Common myeloid progenitor, CD34-positive (primary cell): ENCODE data around the gene TLNRD1.

ENCODE experiments used
- CTCF ChIA-PET: fragments of 350-600 bp; sonication (Branson Sonifier 250); formaldehyde crosslinking; loops from one replicate; lab custom pipeline; 2021; ENCODE audit warnings: antibody characterized with exemption; lab: Charles Lee
- POLR2A ChIA-PET: fragments of 350-600 bp; sonication (Branson Sonifier 250); formaldehyde crosslinking; loops from one replicate; lab custom pipeline; 2021; ENCODE audit warnings: antibody characterized with exemption; lab: Charles Lee
- DNase-seq, 3 donors: peaks; one replicate each; pipeline versions ENCODE4 v3.0.0 to v3.0.0-alpha.2; 2013
- H3K27ac ChIP-seq, 2 experiments: 1 replicate in 1 of 2; 2 replicates in 1 of 2; pipeline ENCODE4 v1.7.0; 2013; ENCODE audit warnings: inconsistent platforms in 2 of 2, low read length in 2 of 2, mild to moderate bottlenecking in 2 of 2, low read depth in 1 of 2, moderate library complexity in 1 of 2; ENCODE audit not compliant: severe bottlenecking in 2 of 2, insufficient read depth in 1 of 2, poor library complexity in 1 of 2
- H3K27me3 ChIP-seq, 5 experiments: replicated peaks in 2 of 5; 1 replicate in 3 of 5; 2 replicates in 2 of 5; pipeline versions ENCODE4 v1.6.1 to v1.7.0; 2013; ENCODE audit warnings: low read length in 4 of 5, mild to moderate bottlenecking in 2 of 5, moderate library complexity in 2 of 5, inconsistent platforms in 1 of 5; ENCODE audit not compliant: insufficient read depth in 5 of 5, control insufficient read depth in 4 of 5
- H3K36me3 ChIP-seq, 4 experiments: 1 replicate in 2 of 4; 2 replicates in 2 of 4; pipeline versions ENCODE4 v1.6.1 to v1.7.0; 2013; ENCODE audit warnings: low read length in 3 of 4, control low read depth in 1 of 4, mild to moderate bottlenecking in 1 of 4; ENCODE audit not compliant: control insufficient read depth in 4 of 4, insufficient read depth in 4 of 4
- H3K4me1 ChIP-seq, 4 experiments: 1 replicate in 3 of 4; 2 replicates in 1 of 4; pipeline versions ENCODE4 v1.6.1 to v1.7.1; 2013; ENCODE audit warnings: low read length in 3 of 4, mild to moderate bottlenecking in 3 of 4, control low read depth in 1 of 4, inconsistent platforms in 1 of 4, moderate library complexity in 1 of 4; ENCODE audit not compliant: control insufficient read depth in 4 of 4, insufficient read depth in 4 of 4; ENCODE audit errors: control extremely low read depth in 1 of 4
- H3K4me3 ChIP-seq, 7 experiments: 1 replicate in 4 of 7; 2 replicates in 3 of 7; pipeline versions ENCODE4 v1.5.1 to v1.7.0; 2013; ENCODE audit warnings: mild to moderate bottlenecking in 7 of 7, low read length in 6 of 7, moderate library complexity in 6 of 7, inconsistent platforms in 2 of 7, low read depth in 2 of 7, control low read depth in 1 of 7; ENCODE audit not compliant: insufficient read depth in 4 of 7, control insufficient read depth in 1 of 7; ENCODE audit errors: extremely low read depth in 1 of 7
- H3K9me3 ChIP-seq, 5 experiments: 1 replicate in 4 of 5; 2 replicates in 1 of 5; pipeline versions ENCODE4 v1.6.1 to v1.7.1; 2013; ENCODE audit warnings: low read length in 4 of 5, mild to moderate bottlenecking in 2 of 5, inconsistent platforms in 1 of 5, low read depth in 1 of 5, moderate library complexity in 1 of 5; ENCODE audit not compliant: control insufficient read depth in 4 of 5, insufficient read depth in 2 of 5; ENCODE audit errors: control extremely low read depth in 1 of 5
- WGBS: methylation state at CpG from one replicate; pipeline ENCODE4 v1.1.5; 2013; ENCODE audit not compliant: insufficient coverage; 5-methylcytosine and 5-hydroxymethylcytosine counted together

The TLNRD1 gene

GRCh38 chr15:80985981-80986380 is 14.7 kb upstream of the TLNRD1 start:
- Histone ChIP-seq H3K4me1 (peaks cover 15 to 61% (median 44%) of the 10 kb centered on the region in 4 experiments), H3K9me3 (no peaks in the 10 kb centered on the region), H3K36me3 (peaks cover 0 to 6% (median 1%) of the 10 kb centered on the region in 4 experiments), H3K4me3 (no peak overlapping the region), H3K27me3 (no peaks in the 10 kb centered on the region), H3K27ac (no peak overlapping the region)
- CTCF ChIA-PET: interaction anchor here (1.0 to 1.3 kb wide), 2 partner anchors 9 to 17 kb away, joined by 3 read pairs; no protein-coding TSS in a partner anchor
- POLR2A ChIA-PET: interaction anchor here (0.6 kb wide), 1 partner anchor 34 kb away, joined by 5 read pairs; no protein-coding TSS in a partner anchor
- DNase-seq: no peak
- WGBS: no CpG with 5 or more reads among the region's 5 CpGs

- Histone ChIP-seq H3K4me1 (peaks cover 15 to 66% (median 48%) of the 10 kb centered on the region in 4 experiments), H3K9me3 (no peaks in the 10 kb centered on the region), H3K27ac (no peak overlapping the region), H3K4me3 (no peak overlapping the region), H3K27me3 (no peaks in the 10 kb centered on the region), H3K36me3 (peaks cover 0 to 6% (median 1%) of the 10 kb centered on the region in 4 experiments)
- WGBS: 100% methylated on average over 1 of the region's 1 CpG
- no peak for DNase-seq
- ChIA-PET CTCF (interaction anchor here (1.0 kb wide), 2 partner anchors 9 to 280 kb away, joined by 3 to 4 read pairs; no protein-coding TSS in a partner anchor), POLR2A (interaction anchor here (0.6 kb wide), 1 partner anchor 33 kb away, joined by 5 read pairs; no protein-coding TSS in a partner anchor)
Observed at GRCh38 chr15:80986487-80986886, 14.2 kb upstream of the TLNRD1 start.

GRCh38 chr15:80988148-80988796 is 12.5 kb upstream of the TLNRD1 start:
- DNase-seq: no peak
- H3K27ac ChIP-seq: peak overlapping the region in 1 of 2 experiments; percentile 4
- 89% methylated on average over 6 of the region's 8 CpGs for WGBS
- H3K36me3 ChIP-seq: no peaks in the 10 kb centered on the region
- CTCF ChIA-PET: interaction anchor here (1.0 to 2.0 kb wide), 6 partner anchors 9 to 278 kb away, joined by 3 to 4 read pairs (median 4); no protein-coding TSS in a partner anchor
- peaks cover 15 to 62% (median 51%) of the 10 kb centered on the region in 4 experiments for H3K4me1 ChIP-seq
- H3K4me3 ChIP-seq: peak overlapping the region in 6 of 7 experiments; percentile 82 to 99 (median 92)
- POLR2A ChIA-PET: interaction anchor here (0.6 kb wide), 1 partner anchor 1301 kb away, joined by 3 read pairs; no protein-coding TSS in a partner anchor
- no peaks in the 10 kb centered on the region for H3K9me3 ChIP-seq
- H3K27me3 ChIP-seq: no peaks in the 10 kb centered on the region

- DNase-seq: no peak
- CTCF ChIA-PET: interaction anchor here (1.2 to 2.0 kb wide), 3 partner anchors 9 to 277 kb away, joined by 4 read pairs; no protein-coding TSS in a partner anchor
- H3K27ac ChIP-seq: peak overlapping the region; percentile 74 to 91
- H3K27me3 ChIP-seq: no peaks in the 10 kb centered on the region
- POLR2A ChIA-PET: interaction anchor here (0.6 kb wide), 1 partner anchor 255 kb away, joined by 3 read pairs; no protein-coding TSS in a partner anchor
- H3K4me3 ChIP-seq: peak overlapping the region; percentile 82 to 99 (median 94)
- H3K4me1 ChIP-seq: peaks cover 15 to 61% (median 49%) of the 10 kb centered on the region in 4 experiments
- no peaks in the 10 kb centered on the region for H3K36me3 ChIP-seq
- no peaks in the 10 kb centered on the region for H3K9me3 ChIP-seq
- 0% methylated on average over 6 of the region's 7 CpGs for WGBS
Observed at GRCh38 chr15:80989081-80989517, 11.6 kb upstream of the TLNRD1 start.

GRCh38 chr15:80989518-80990478 is 10.9 kb upstream of the TLNRD1 start, which contains the start of gene MESD:
Gene MESD, minus strand, starts transcription at chr15:80989819. Its CDS starts 28 bp downstream, at chr15:80989791.
- Histone ChIP-seq H3K4me3 (peak within 1 kb of the TSS; percentile 82 to 99 (median 94)), H3K4me1 (peaks cover 14 to 56% (median 43%) of the 10 kb centered on the region in 4 experiments), H3K27me3 (no peaks in the 10 kb centered on the region), H3K36me3 (no peaks in the 10 kb centered on the region), H3K9me3 (no peaks in the 10 kb centered on the region), H3K27ac (peak within 1 kb of the TSS; percentile 74 to 91)
- WGBS: 1% methylated on average over 43 of the region's 63 CpGs
- POLR2A ChIA-PET: interaction anchor here (0.5 kb wide), 1 partner anchor 1056 kb away, joined by 3 read pairs; the partner anchor contains the start of gene MEX3B
- peak; percentile 94 to 97 (median 96) for DNase-seq
- CTCF ChIA-PET: interaction anchor here (0.8 to 2.0 kb wide), 3 partner anchors 8 to 276 kb away, joined by 3 to 7 read pairs (median 4); no protein-coding TSS in a partner anchor

GRCh38 chr15:80990955-80991354 is 9.8 kb upstream of the TLNRD1 start:
- no peak for DNase-seq
- WGBS: no CpG with 5 or more reads among the region's 1 CpG
- ChIA-PET POLR2A (no interaction called here), CTCF (interaction anchor here (0.8 to 1.4 kb wide), 6 partner anchors 14 to 278 kb away, joined by 3 to 8 read pairs (median 5); no protein-coding TSS in a partner anchor)
- no peak overlapping the region for H3K4me3 ChIP-seq
- no peaks in the 10 kb centered on the region for H3K27me3 ChIP-seq
- H3K36me3 ChIP-seq: no peaks in the 10 kb centered on the region
- no peak overlapping the region for H3K27ac ChIP-seq
- H3K4me1 ChIP-seq: peaks cover 14 to 45% (median 33%) of the 10 kb centered on the region in 4 experiments
- H3K9me3 ChIP-seq: no peaks in the 10 kb centered on the region
